GM19035 (cell line): Measurements from ENCODE around the gene ASIC5.
"Not testable (repeated sequence)": the region's sequence is repeated elsewhere in the genome, so short reads cannot be mapped to it uniquely, and the experiment has no call there.

Source experiments
- ATAC-seq: cut with Tn5 transposase; IDR thresholded peaks from one replicate; pipeline ENCODE4 v1.9.1; 2021; ENCODE audit not compliant: unreplicated experiment

The ASIC5 gene

GRCh38 chr4:155802190-155802959, 63.7 kb downstream of the ASIC5 start:
- ATAC-seq: no peak

- ATAC-seq: no peak
Measured at GRCh38 chr4:155800685-155801343, 65.3 kb downstream of the ASIC5 start.

GRCh38 chr4:155799794-155800123, 66.3 kb downstream of the ASIC5 start:
- no peak for ATAC-seq

- no peak for ATAC-seq
Measured at GRCh38 chr4:155799116-155799793, 66.8 kb downstream of the ASIC5 start.

GRCh38 chr4:155797581-155797980, 68.5 kb downstream of the ASIC5 start:
- not testable (repeated sequence) for ATAC-seq

- ATAC-seq: peak; percentile 88
Measured at GRCh38 chr4:155795991-155796390, 70.1 kb downstream of the ASIC5 start.

- no peak for ATAC-seq
Measured at GRCh38 chr4:155794589-155795236, 71.4 kb downstream of the ASIC5 start.

- ATAC-seq: no peak
Measured at GRCh38 chr4:155789982-155790381, 76.1 kb downstream of the ASIC5 start.

GRCh38 chr4:155789391-155789790, 76.7 kb downstream of the ASIC5 start:
- no peak for ATAC-seq

GRCh38 chr4:155787113-155787710, 78.9 kb downstream of the ASIC5 start:
- ATAC-seq: peak; percentile 96

- no peak for ATAC-seq
Measured at GRCh38 chr4:155785828-155786227, 80.2 kb downstream of the ASIC5 start.

GRCh38 chr4:155784637-155785036, 81.4 kb downstream of the ASIC5 start:
- no peak for ATAC-seq

GRCh38 chr4:155781249-155781831, 84.7 kb downstream of the ASIC5 start:
- no peak for ATAC-seq

GRCh38 chr4:155780775-155781174, 85.3 kb downstream of the ASIC5 start:
- no peak for ATAC-seq
